Measurements from ENCODE around the gene MACIR. TPM values are rescaled to one million over a fixed set of nuclear protein-coding genes. Genes with fewer than 3 reads are reported as not detected.
A peak's percentile ranks its signal among the peaks of the same experiment; 100 is the strongest.

MACIR gene
- total RNA-seq, 1 experiment from 2014 or later, result 21.0 TPM

DNA sequence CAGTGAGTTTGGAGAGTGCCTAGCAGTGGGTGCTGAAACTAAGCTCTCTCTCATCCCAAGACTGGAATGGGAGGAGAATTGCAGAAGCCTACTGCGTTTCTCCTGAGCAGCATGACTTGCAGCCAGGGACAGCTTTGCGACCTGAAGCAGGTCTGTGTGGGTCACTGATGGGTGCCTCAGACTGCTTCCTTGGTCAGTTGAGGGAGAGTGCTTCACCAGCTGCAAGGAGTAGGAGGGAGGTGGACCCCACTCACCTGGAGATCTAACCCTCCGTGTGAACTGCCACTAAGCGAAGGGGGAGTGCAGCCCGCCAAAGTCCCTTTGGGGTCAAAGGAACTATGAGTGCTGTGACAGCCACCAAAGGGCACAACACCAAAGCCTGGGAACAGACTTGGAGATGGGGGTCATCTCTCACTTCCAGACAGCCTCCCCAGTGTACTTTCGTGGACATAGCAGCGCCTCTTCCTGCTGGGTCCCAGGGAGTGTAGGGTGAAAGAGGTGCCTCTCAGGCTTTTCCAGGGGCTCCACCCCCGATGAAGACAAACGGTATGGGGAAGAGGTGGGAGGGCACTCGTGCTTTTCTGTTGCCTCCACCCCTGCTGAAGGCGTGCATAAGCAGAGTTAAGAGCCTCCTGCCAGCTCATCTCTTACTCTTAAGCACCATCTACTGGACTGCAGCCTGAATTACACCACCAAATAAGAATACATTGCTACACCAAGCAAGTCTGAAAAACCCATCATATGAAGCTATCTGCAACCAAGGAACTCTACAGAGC is 34.3 kb upstream of the MACIR start:
- BruUV-seq (replicated peaks), result no TSS peak
- no peaks in the 10 kb centered on the region for H3K36me3 ChIP-seq (ENCODE audit: low read depth)
- H3K27me3 ChIP-seq (ENCODE audit: insufficient read depth, low read depth), result no peaks in the 10 kb centered on the region
- DNase-seq, result peak; percentile 27 to 54
- 0 out of 2 replicates have a peak, but pooled peaks cover 3% of the 10 kb centered on the region for H3K9me2 ChIP-seq (ENCODE audit: insufficient read depth)
- POLR2A ChIA-PET (ENCODE audit: unreplicated experiment), result interaction anchor here (0.8 kb wide), 1 partner anchor 186 kb away, joined by 10 read pairs; no protein-coding TSS in a partner anchor
- H3K4me1 ChIP-seq (replicated peaks; ENCODE audit: insufficient read depth), result no peaks in the 10 kb centered on the region
- no peak overlapping the region for H3K4me3 ChIP-seq
- intact Hi-C loops (cut with micrococcal nuclease; ENCODE audit: unreplicated experiment), result loop anchor here (1.0 to 10.0 kb wide), 3 partner anchors 180 to 688 kb away; no protein-coding TSS in a partner anchor
- H2AFZ ChIP-seq, result no peak overlapping the region; the same call in 1 of the 2 replicates
- CTCF ChIA-PET, result interaction anchor here (0.6 to 1.1 kb wide), 4 partner anchors 8 to 431 kb away, joined by 3 to 7 read pairs (median 4); no protein-coding TSS in a partner anchor
- TF ChIP-seq, protein P1, sequence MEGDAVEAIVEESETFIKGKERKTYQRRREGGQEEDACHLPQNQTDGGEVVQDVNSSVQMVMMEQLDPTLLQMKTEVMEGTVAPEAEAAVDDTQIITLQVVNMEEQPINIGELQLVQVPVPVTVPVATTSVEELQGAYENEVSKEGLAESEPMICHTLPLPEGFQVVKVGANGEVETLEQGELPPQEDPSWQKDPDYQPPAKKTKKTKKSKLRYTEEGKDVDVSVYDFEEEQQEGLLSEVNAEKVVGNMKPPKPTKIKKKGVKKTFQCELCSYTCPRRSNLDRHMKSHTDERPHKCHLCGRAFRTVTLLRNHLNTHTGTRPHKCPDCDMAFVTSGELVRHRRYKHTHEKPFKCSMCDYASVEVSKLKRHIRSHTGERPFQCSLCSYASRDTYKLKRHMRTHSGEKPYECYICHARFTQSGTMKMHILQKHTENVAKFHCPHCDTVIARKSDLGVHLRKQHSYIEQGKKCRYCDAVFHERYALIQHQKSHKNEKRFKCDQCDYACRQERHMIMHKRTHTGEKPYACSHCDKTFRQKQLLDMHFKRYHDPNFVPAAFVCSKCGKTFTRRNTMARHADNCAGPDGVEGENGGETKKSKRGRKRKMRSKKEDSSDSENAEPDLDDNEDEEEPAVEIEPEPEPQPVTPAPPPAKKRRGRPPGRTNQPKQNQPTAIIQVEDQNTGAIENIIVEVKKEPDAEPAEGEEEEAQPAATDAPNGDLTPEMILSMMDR (conservative IDR thresholded peaks at IDR 0.05), result peak; percentile 83
- TF ChIP-seq EZH2 (IDR thresholded peaks at IDR 0.05; ENCODE audit: low read depth), result no peak
- H4K20me1 ChIP-seq (ENCODE audit: insufficient read depth), result no peaks in the 10 kb centered on the region
- no peaks in the 10 kb centered on the region for H3F3A ChIP-seq (ENCODE audit: insufficient read depth, low read depth)
- H3K79me2 ChIP-seq (ENCODE audit: low read depth), result no peaks in the 10 kb centered on the region
- H3K4me2 ChIP-seq, result peak overlapping the region; percentile 25
- H3K27ac ChIP-seq, result no peak overlapping the region
- no peaks in the 10 kb centered on the region for H3K9me3 ChIP-seq (ENCODE audit: insufficient read depth, low read depth)

DNA sequence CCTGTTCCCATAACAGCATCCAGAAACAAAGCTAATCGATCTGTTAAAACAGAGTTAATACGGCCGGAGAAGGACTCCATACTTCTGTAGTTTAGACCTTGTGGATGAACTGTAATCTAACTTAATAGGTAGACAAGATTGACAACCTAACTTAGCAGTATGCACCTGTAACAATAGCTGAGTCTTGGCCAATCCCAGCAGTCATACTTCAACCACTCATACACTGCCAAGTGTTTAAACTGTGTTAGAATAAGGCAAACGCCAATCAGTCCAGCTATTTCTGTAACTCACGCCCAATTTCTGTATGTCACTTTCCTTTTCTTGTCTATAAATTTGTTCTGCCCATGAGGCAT is 33.7 kb upstream of the MACIR start:
- Histone ChIP-seq H3F3A (ENCODE audit: insufficient read depth, low read depth) (no peaks in the 10 kb centered on the region), H3K4me3 (no peak overlapping the region), H3K79me2 (ENCODE audit: low read depth) (no peaks in the 10 kb centered on the region), H3K36me3 (ENCODE audit: low read depth) (no peaks in the 10 kb centered on the region), H3K27ac (no peak overlapping the region), H3K27me3 (ENCODE audit: insufficient read depth, low read depth) (no peaks in the 10 kb centered on the region), H3K9me2 (ENCODE audit: insufficient read depth) (0 out of 2 replicates have a peak, but pooled peaks cover 3% of the 10 kb centered on the region), H3K9me3 (ENCODE audit: insufficient read depth, low read depth) (no peaks in the 10 kb centered on the region), H3K4me2 (peak overlapping the region; percentile 25; the same call in 1 of the 2 replicates), H2AFZ (no peak overlapping the region; the same call in 1 of the 2 replicates), H3K4me1 (replicated peaks; ENCODE audit: insufficient read depth) (no peaks in the 10 kb centered on the region), H4K20me1 (ENCODE audit: insufficient read depth) (no peaks in the 10 kb centered on the region)
- TF ChIP-seq, protein P1 (conservative IDR thresholded peaks at IDR 0.05), result peak; percentile 4; the same call in 1 of the 2 replicates
- no peak for TF ChIP-seq EZH2 (IDR thresholded peaks at IDR 0.05; ENCODE audit: low read depth)
- ChIA-PET POLR2A (ENCODE audit: unreplicated experiment) (interaction anchor here (0.8 kb wide), 1 partner anchor 186 kb away, joined by 10 read pairs; no protein-coding TSS in a partner anchor), CTCF (interaction anchor here (0.6 to 1.1 kb wide), 2 partner anchors 8 to 431 kb away, joined by 3 read pairs; no protein-coding TSS in a partner anchor)
- intact Hi-C loops (cut with micrococcal nuclease; ENCODE audit: unreplicated experiment), result loop anchor here (1.0 to 10.0 kb wide), 3 partner anchors 180 to 689 kb away; no protein-coding TSS in a partner anchor
- BruUV-seq (replicated peaks), result no TSS peak
- no peak for DNase-seq

DNA sequence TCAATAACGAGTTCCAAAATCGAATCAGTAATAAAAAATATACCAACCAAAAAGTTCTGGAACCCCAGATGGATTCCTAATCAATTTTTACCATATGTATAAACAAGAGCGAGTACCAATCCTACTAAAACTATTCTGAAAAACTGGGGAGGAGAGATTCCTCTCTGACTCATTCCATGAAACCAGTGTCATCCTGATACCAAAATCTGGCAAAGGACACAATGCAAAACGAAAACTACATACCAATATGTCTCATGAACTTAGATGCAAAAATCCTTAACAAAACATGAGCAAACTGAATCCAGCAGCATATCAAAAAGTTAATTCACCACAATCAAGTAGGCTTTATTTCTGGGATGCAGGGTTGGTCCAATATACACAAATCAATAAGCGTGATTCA is 30.5 kb upstream of the MACIR start:
- TF ChIP-seq, protein P1 (conservative IDR thresholded peaks at IDR 0.05), result no peak
- TF ChIP-seq EZH2 (IDR thresholded peaks at IDR 0.05; ENCODE audit: low read depth), result no peak
- intact Hi-C loops (cut with micrococcal nuclease; ENCODE audit: unreplicated experiment), result loop anchor here (10.0 kb wide), 1 partner anchor 183 kb away; no protein-coding TSS in a partner anchor
- CTCF ChIA-PET, result no interaction called here
- Histone ChIP-seq H4K20me1 (ENCODE audit: insufficient read depth) (no peaks in the 10 kb centered on the region), H3K4me1 (replicated peaks; ENCODE audit: insufficient read depth) (no peaks in the 10 kb centered on the region), H3F3A (ENCODE audit: insufficient read depth, low read depth) (no peaks in the 10 kb centered on the region), H3K27ac (no peak overlapping the region), H3K9me3 (ENCODE audit: insufficient read depth, low read depth) (no peaks in the 10 kb centered on the region), H3K9me2 (ENCODE audit: insufficient read depth) (0 out of 2 replicates have a peak, but pooled peaks cover 3% of the 10 kb centered on the region), H3K4me2 (no peak overlapping the region), H3K27me3 (ENCODE audit: insufficient read depth, low read depth) (no peaks in the 10 kb centered on the region), H2AFZ (no peak overlapping the region), H3K4me3 (no peak overlapping the region), H3K36me3 (ENCODE audit: low read depth) (no peaks in the 10 kb centered on the region), H3K79me2 (ENCODE audit: low read depth) (no peaks in the 10 kb centered on the region)
- POLR2A ChIA-PET (ENCODE audit: unreplicated experiment), result no interaction called here
- DNase-seq, result no peak
- no TSS peak for BruUV-seq (replicated peaks)

All from PC-9 (cell line).